Large intestine (tissue), 3 donors: ENCODE results near the gene SLC20A1. TPM values are rescaled to one million over a fixed set of nuclear protein-coding genes. Genes with fewer than 3 reads are reported as not detected.
A peak's percentile ranks its signal among the peaks of the same experiment; 100 is the strongest.

ENCODE experiments used
- DNase-seq, 2 donors: peaks; one replicate each; pipeline versions ENCODE4 v3.0.0 to v3.0.0-alpha.2; 2013
- H3K27ac ChIP-seq: one replicate; pipeline ENCODE4 v1.5.1; 2013; ENCODE audit warnings: low read length
- H3K27me3 ChIP-seq: 2 replicates; pipeline ENCODE4 v1.6.1; 2013; ENCODE audit warnings: low read length; ENCODE audit not compliant: control insufficient read depth, insufficient read depth
- H3K36me3 ChIP-seq: 2 replicates; pipeline ENCODE4 v1.6.1; 2013; ENCODE audit warnings: low read length; ENCODE audit not compliant: control insufficient read depth, insufficient read depth
- H3K4me1 ChIP-seq: one replicate; pipeline ENCODE4 v1.6.1; 2013; ENCODE audit warnings: low read length; ENCODE audit not compliant: control insufficient read depth, insufficient read depth
- H3K4me3 ChIP-seq: one replicate; pipeline ENCODE4 v1.5.1; 2013; ENCODE audit warnings: low read length
- H3K9me3 ChIP-seq: one replicate; pipeline ENCODE4 v1.6.1; 2013; ENCODE audit warnings: mild to moderate bottlenecking, low read depth, low read length, moderate library complexity; ENCODE audit not compliant: control insufficient read depth
- WGBS: methylation state at CpG from one replicate; pipeline ENCODE4 v1.1.5; 2013; ENCODE audit warnings: low lambda C conversion rate; ENCODE audit not compliant: insufficient coverage; 5-methylcytosine and 5-hydroxymethylcytosine counted together
- polyA plus RNA-seq: library from polyadenylated mRNA; unstranded; fragments of 120-200 nt; gene quantifications from one replicate; pipeline ENCODE4 v1.2.1, GENCODE V29; 2013

Gene SLC20A1
- polyA plus RNA-seq, 1 donor, result 42.1 TPM

GRCh38 chr2:112646102-112646719 lies 472 bp downstream of the SLC20A1 start:
- no peaks in the 10 kb centered on the region for H3K9me3 ChIP-seq
- peaks cover 21% of the 10 kb centered on the region for H3K4me1 ChIP-seq
- no CpG with 5 or more reads among the region's 69 CpGs for WGBS
- H3K36me3 ChIP-seq, result peaks cover 23% of the 10 kb centered on the region
- H3K4me3 ChIP-seq, result peak overlapping the region; percentile 87
- peak overlapping the region; percentile 98 for H3K27ac ChIP-seq
- DNase-seq, result no peak
- no peaks in the 10 kb centered on the region for H3K27me3 ChIP-seq

- DNase-seq, result peak in 1 of 2 donors; percentile 50
- Histone ChIP-seq H3K4me3 (peak overlapping the region; percentile 87), H3K4me1 (peaks cover 21% of the 10 kb centered on the region), H3K9me3 (no peaks in the 10 kb centered on the region), H3K36me3 (peaks cover 29% of the 10 kb centered on the region), H3K27me3 (no peaks in the 10 kb centered on the region), H3K27ac (peak overlapping the region; percentile 98)
- 50% methylated on average over 4 of the region's 20 CpGs for WGBS
Observed at GRCh38 chr2:112646791-112647689, 1.3 kb downstream of the SLC20A1 start.

DNA sequence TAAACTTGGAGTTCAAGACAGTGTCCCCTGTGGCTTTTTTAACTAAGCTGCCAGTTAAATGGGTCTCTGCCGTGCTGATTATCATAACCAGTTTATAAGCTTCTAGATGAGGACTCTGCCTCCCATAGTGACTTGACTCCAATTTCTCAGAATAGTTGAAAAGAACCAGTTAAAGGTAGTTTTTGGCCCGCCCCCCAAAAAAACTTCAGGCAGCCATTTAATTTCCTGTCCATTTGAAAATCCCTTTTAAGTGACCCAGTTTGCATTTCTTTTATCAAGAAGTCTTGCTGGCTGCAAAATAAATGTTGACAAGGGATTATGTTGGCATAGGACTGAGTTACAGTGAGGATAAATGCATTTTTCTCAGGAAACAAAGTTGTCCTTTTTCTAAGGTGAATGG lies 2.3 kb downstream of the SLC20A1 start:
- H3K9me3 ChIP-seq, result no peaks in the 10 kb centered on the region
- peaks cover 37% of the 10 kb centered on the region for H3K36me3 ChIP-seq
- H3K27me3 ChIP-seq, result no peaks in the 10 kb centered on the region
- no peak overlapping the region for H3K4me3 ChIP-seq
- H3K4me1 ChIP-seq, result peaks cover 20% of the 10 kb centered on the region
- H3K27ac ChIP-seq, result no peak overlapping the region
- WGBS, result no CpG with 5 or more reads among the region's 2 CpGs
- no peak for DNase-seq

DNA sequence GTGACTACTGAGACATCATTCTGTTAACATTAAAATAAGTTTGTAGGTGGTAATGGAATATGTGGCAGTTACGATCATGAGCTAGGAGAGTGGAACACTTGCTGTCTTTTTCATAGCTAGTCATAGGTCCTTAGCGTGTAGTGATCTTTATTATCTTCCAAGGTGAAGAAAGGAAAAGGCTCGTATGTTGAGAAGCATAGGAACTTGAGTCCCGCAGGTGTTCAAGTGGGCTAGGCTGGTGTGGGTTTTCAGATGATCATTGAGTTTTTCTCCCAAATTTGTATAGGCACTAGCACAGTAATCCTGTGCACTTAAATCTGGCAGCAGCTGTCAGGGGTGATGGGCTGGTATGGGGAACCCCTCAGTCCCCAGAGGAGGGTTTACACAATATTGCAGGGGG lies 10.9 kb downstream of the SLC20A1 start:
- peaks cover 55% of the 10 kb centered on the region for H3K36me3 ChIP-seq
- H3K27ac ChIP-seq, result no peak overlapping the region
- no peak for DNase-seq
- no peaks in the 10 kb centered on the region for H3K4me1 ChIP-seq
- H3K27me3 ChIP-seq, result no peaks in the 10 kb centered on the region
- H3K4me3 ChIP-seq, result no peak overlapping the region
- H3K9me3 ChIP-seq, result no peaks in the 10 kb centered on the region
- WGBS, result no CpG with 5 or more reads among the region's 4 CpGs

GRCh38 chr2:112658301-112658700 lies 12.6 kb downstream of the SLC20A1 start:
- H3K27me3 ChIP-seq, result no peaks in the 10 kb centered on the region
- no peak overlapping the region for H3K27ac ChIP-seq
- no peak for DNase-seq
- H3K9me3 ChIP-seq, result no peaks in the 10 kb centered on the region
- no peaks in the 10 kb centered on the region for H3K4me1 ChIP-seq
- no peak overlapping the region for H3K4me3 ChIP-seq
- peaks cover 57% of the 10 kb centered on the region for H3K36me3 ChIP-seq
- WGBS, result no CpG with 5 or more reads among the region's 2 CpGs

DNA sequence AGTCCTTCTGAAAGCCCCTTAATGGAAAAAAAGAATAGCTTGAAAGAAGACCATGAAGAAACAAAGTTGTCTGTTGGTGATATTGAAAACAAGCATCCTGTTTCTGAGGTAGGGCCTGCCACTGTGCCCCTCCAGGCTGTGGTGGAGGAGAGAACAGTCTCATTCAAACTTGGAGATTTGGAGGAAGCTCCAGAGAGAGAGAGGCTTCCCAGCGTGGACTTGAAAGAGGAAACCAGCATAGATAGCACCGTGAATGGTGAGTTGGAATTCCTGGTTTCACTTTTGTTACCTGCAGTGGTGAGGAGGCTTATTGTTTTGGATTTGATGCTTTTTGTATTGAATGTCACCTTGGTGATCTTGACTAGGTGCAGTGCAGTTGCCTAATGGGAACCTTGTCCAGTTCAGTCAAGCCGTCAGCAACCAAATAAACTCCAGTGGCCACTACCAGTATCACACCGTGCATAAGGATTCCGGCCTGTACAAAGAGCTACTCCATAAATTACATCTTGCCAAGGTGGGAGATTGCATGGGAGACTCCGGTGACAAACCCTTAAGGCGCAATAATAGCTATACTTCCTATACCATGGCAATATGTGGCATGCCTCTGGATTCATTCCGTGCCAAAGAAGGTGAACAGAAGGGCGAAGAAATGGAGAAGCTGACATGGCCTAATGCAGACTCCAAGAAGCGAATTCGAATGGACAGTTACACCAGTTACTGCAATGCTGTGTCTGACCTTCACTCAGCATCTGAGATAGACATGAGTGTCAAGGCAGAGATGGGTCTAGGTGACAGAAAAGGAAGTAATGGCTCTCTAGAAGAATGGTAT lies 13.3 kb downstream of the SLC20A1 start:
- DNase-seq, result no peak
- H3K27me3 ChIP-seq, result no peaks in the 10 kb centered on the region
- H3K9me3 ChIP-seq, result no peaks in the 10 kb centered on the region
- no peak overlapping the region for H3K27ac ChIP-seq
- peaks cover 59% of the 10 kb centered on the region for H3K36me3 ChIP-seq
- no peak overlapping the region for H3K4me3 ChIP-seq
- H3K4me1 ChIP-seq, result no peaks in the 10 kb centered on the region
- WGBS, result no CpG with 5 or more reads among the region's 11 CpGs

GRCh38 chr2:112660138-112660537 lies 14.4 kb downstream of the SLC20A1 start:
- peaks cover 63% of the 10 kb centered on the region for H3K36me3 ChIP-seq
- no peak for DNase-seq
- H3K4me1 ChIP-seq, result no peaks in the 10 kb centered on the region
- H3K9me3 ChIP-seq, result no peaks in the 10 kb centered on the region
- H3K27ac ChIP-seq, result no peak overlapping the region
- no peak overlapping the region for H3K4me3 ChIP-seq
- no peaks in the 10 kb centered on the region for H3K27me3 ChIP-seq

- Histone ChIP-seq H3K9me3 (no peaks in the 10 kb centered on the region), H3K27me3 (no peaks in the 10 kb centered on the region), H3K27ac (no peak overlapping the region), H3K36me3 (peaks cover 61% of the 10 kb centered on the region), H3K4me1 (no peaks in the 10 kb centered on the region), H3K4me3 (no peak overlapping the region)
- no peak for DNase-seq
- WGBS, result no CpG with 5 or more reads among the region's 8 CpGs
Observed at GRCh38 chr2:112661656-112662305, 16.0 kb downstream of the SLC20A1 start.

- no peaks in the 10 kb centered on the region for H3K9me3 ChIP-seq
- DNase-seq, result peak in 1 of 2 donors; percentile 29
- H3K27ac ChIP-seq, result no peak overlapping the region
- peaks cover 57% of the 10 kb centered on the region for H3K36me3 ChIP-seq
- no peak overlapping the region for H3K4me3 ChIP-seq
- no peaks in the 10 kb centered on the region for H3K27me3 ChIP-seq
- no peaks in the 10 kb centered on the region for H3K4me1 ChIP-seq
- no CpG with 5 or more reads among the region's 3 CpGs for WGBS
Observed at GRCh38 chr2:112662704-112663103, 17.0 kb downstream of the SLC20A1 start.

DNA sequence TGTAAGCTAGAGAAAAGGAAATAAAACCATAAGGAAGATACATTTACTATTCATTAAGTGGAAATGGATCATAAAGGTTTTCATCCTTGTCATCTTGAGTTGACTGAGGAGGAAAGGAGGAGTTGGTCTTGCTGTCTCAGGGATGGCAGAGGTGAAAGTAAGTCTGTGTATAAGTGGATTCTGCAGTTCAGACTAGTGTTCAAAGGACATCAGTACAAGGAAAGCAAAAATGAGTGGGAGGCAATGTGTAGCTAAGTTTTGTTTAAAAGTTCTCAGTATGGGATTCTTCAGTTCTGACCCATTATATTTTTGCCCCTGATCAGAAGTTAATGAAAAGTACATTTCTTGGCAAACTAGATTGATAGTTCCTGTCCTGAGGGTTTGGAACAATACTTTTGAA lies 18.9 kb downstream of the SLC20A1 start:
- no peaks in the 10 kb centered on the region for H3K27me3 ChIP-seq
- H3K36me3 ChIP-seq, result peaks cover 38% of the 10 kb centered on the region

More for the DNA sequence above, 18.9 kb downstream of the SLC20A1 start:
- Histone ChIP-seq H3K9me3 (no peaks in the 10 kb centered on the region), H3K4me3 (no peak overlapping the region), H3K4me1 (no peaks in the 10 kb centered on the region), H3K27ac (no peak overlapping the region)
- no peak for DNase-seq
